NB4 (cell line): ENCODE measurements around the gene CUX1.

Experiments used
- MAX ChIP-seq: IDR thresholded peaks from 2 replicates; pipeline ENCODE4 v1.6.1; 2011; ENCODE audit warnings: low read depth, low read length
- POLR2A ChIP-seq: IDR thresholded peaks from 2 replicates; pipeline ENCODE4 v1.6.1; 2011; ENCODE audit warnings: mild to moderate bottlenecking; ENCODE audit not compliant: insufficient read length; ENCODE audit errors: extremely low read depth
- TF ChIP-seq, protein P1 (sequence below): IDR thresholded peaks from one replicate; pipeline ENCODE4 v1.5.1; 2012; ENCODE audit warnings: low read depth, low read length

DNA sequence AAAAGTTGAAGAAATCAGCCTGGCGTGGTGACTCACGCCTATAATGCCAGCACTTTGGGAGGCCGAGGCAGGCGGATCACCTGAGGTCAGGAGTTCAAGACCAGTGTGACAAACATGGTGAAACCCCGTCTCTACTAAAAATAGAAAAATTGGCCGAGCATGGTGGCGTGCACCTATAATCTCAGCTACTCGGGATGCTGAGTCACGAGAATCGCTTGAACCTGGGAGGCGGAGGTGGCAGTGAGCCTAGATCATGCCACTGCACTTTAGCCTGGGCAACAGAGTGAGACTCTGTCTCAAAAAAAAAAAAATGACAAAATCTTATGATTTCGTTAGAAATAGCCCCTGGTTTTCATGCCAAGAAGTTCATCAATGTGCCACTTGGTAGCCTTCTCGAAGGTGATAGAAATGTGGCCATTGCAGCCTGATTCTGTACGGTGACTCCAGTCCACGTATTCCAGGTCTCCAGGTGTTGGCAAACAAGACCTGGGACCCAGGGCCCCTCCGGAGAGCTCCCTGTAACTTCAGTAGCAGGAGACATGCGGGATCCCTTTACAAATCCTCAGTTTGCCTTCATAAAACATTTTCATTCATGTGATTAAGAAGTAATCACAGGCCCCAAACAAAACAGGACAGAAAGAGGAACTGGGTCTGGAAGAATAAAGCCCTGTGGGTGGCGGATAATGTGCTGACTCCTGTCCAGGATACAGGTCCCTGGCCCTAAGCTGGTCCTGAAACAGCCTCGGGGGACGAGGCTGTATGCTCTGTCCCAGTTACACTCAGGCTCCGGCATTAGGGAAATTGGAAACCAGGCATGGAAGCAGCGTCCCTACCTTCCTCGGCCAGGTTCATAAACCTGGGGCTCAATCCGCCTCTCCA is 262.0 kb downstream of the CUX1 start:
- TF ChIP-seq, protein P1, sequence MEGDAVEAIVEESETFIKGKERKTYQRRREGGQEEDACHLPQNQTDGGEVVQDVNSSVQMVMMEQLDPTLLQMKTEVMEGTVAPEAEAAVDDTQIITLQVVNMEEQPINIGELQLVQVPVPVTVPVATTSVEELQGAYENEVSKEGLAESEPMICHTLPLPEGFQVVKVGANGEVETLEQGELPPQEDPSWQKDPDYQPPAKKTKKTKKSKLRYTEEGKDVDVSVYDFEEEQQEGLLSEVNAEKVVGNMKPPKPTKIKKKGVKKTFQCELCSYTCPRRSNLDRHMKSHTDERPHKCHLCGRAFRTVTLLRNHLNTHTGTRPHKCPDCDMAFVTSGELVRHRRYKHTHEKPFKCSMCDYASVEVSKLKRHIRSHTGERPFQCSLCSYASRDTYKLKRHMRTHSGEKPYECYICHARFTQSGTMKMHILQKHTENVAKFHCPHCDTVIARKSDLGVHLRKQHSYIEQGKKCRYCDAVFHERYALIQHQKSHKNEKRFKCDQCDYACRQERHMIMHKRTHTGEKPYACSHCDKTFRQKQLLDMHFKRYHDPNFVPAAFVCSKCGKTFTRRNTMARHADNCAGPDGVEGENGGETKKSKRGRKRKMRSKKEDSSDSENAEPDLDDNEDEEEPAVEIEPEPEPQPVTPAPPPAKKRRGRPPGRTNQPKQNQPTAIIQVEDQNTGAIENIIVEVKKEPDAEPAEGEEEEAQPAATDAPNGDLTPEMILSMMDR = no peak
- TF ChIP-seq POLR2A = no peak
- TF ChIP-seq MAX = no peak
